Neural progenitor cell (in vitro differentiated cells): ENCODE results near the gene REV3L. TPM values are rescaled to one million over a fixed set of nuclear protein-coding genes. Genes with fewer than 3 reads are reported as not detected.

Experiments
- DNase-seq: peaks from one replicate; pipeline ENCODE4 v3.0.0-alpha.2; 2016; ENCODE audit warnings: low spot score
- H2AFZ ChIP-seq: fragments of 200-600 bp; sonication (generic); replicated peaks from 2 replicates; pipeline ENCODE4 v1.6.1; 2016; ENCODE audit warnings: antibody characterized with exemption
- H3F3A ChIP-seq: fragments of 200-600 bp; sonication (generic); 2 replicates; pipeline ENCODE4 v1.6.1; 2016; ENCODE audit warnings: antibody characterized with exemption, low read depth
- H3K27ac ChIP-seq: fragments of 200-600 bp; sonication (generic); 2 replicates; pipeline ENCODE4 v1.5.1; 2016; ENCODE audit warnings: mild to moderate bottlenecking
- H3K27me3 ChIP-seq: fragments of 200-600 bp; sonication (generic); 2 replicates; pipeline ENCODE4 v1.6.1; 2016; ENCODE audit warnings: mild to moderate bottlenecking, moderate library complexity
- H3K36me3 ChIP-seq: fragments of 200-600 bp; sonication (generic); 2 replicates; pipeline ENCODE4 v1.5.1; 2016
- H3K4me1 ChIP-seq: fragments of 200-600 bp; sonication (generic); 2 replicates; pipeline ENCODE4 v1.6.1; 2016; ENCODE audit warnings: mixed run types
- H3K4me2 ChIP-seq: fragments of 200-600 bp; sonication (generic); 2 replicates; pipeline ENCODE4 v1.6.1; 2016
- H3K4me3 ChIP-seq: fragments of 200-600 bp; sonication (generic); 2 replicates; pipeline ENCODE4 v1.5.1; 2016
- H3K79me2 ChIP-seq: fragments of 200-600 bp; sonication (generic); 2 replicates; pipeline ENCODE4 v1.6.1; 2016; ENCODE audit warnings: low read depth
- H3K9ac ChIP-seq: fragments of 200-600 bp; sonication (generic); 2 replicates; pipeline ENCODE4 v1.6.1; 2016
- H3K9me3 ChIP-seq: fragments of 200-600 bp; sonication (generic); 2 replicates; pipeline ENCODE4 v1.5.1; 2016; ENCODE audit warnings: low read depth
- H4K20me1 ChIP-seq: fragments of 200-600 bp; sonication (generic); 2 replicates; pipeline ENCODE4 v1.6.1; 2016; ENCODE audit warnings: low read depth
- H3K27ac Mint-ChIP-seq: 3 replicates; pipeline ENCODE4 v1.8.0; 2021; ENCODE audit warnings: mixed read lengths
- H3K27me3 Mint-ChIP-seq: 2 replicates; pipeline ENCODE4 v1.8.0; 2022; ENCODE audit warnings: low read depth, mild to moderate bottlenecking, inconsistent platforms, moderate library complexity, mixed read lengths; ENCODE audit not compliant: insufficient read depth
- H3K36me3 Mint-ChIP-seq: 3 replicates; pipeline ENCODE4 v1.8.0; 2021; ENCODE audit warnings: mixed read lengths
- H3K4me1 Mint-ChIP-seq: 3 replicates; pipeline ENCODE4 v1.8.0; 2021; ENCODE audit warnings: mixed read lengths
- H3K4me3 Mint-ChIP-seq: 3 replicates; pipeline ENCODE4 v1.8.0; 2021; ENCODE audit warnings: mild to moderate bottlenecking, moderate library complexity, mixed read lengths
- H3K9me3 Mint-ChIP-seq: 3 replicates; pipeline ENCODE4 v1.8.0; 2020; ENCODE audit warnings: mixed read lengths
- EZH2 ChIP-seq: fragments of 200-600 bp; sonication (generic); IDR thresholded peaks from 2 replicates; pipeline ENCODE4 v1.6.1; 2017; ENCODE audit warnings: antibody characterized with exemption, mild to moderate bottlenecking, moderate library complexity
- EZH2phosphoT487 ChIP-seq: fragments of 200-600 bp; sonication (generic); IDR thresholded peaks from 2 replicates; pipeline ENCODE4 v1.6.1; 2017; ENCODE audit warnings: antibody characterized with exemption
- total RNA-seq: library from RNA; depleted of rRNA; stranded (reverse); fragments of >200 nt; gene quantifications from 2 replicates; pipeline ENCODE4 v1.2.3, GENCODE V29; 2015; ENCODE audit warnings: low replicate concordance
- TF ChIP-seq, protein P1 (sequence below): fragments of 200-600 bp; sonication (generic); IDR thresholded peaks from 2 replicates; pipeline ENCODE4 v1.5.1; 2017; ENCODE audit warnings: antibody characterized with exemption, mild to moderate bottlenecking

REV3L gene
- total RNA-seq, 1 donor from 2014 or later = 23.5 TPM

DNA sequence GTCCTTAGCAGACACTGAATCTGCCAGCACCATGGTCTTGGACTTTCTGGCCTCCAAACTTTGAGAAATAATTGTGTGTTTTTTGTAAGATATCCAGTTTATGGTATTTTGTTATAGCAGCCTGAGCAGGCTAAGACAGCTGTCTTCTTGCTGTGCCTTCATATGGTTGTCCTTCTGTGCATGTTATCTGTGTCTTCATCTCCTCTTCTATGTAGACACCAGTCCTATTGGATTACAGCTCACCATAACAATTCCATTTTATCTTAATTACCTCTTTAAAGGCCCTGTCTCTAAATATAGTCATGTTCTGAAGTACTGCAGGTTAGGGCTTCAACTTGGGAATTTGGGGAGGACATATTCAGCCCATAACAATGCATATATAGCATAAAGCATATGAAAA, 44.3 kb upstream of the REV3L start:
- no peaks in the 10 kb centered on the region for H3K27me3 ChIP-seq
- peaks cover 8% of the 10 kb centered on the region for H3K36me3 Mint-ChIP-seq
- no peaks in the 10 kb centered on the region for H3K27me3 Mint-ChIP-seq
- H3K79me2 ChIP-seq = peaks cover 22% of the 10 kb centered on the region
- peaks cover 9% of the 10 kb centered on the region for H3K9me3 Mint-ChIP-seq
- TF ChIP-seq EZH2 = no peak
- TF ChIP-seq EZH2phosphoT487 = no peak
- TF ChIP-seq, protein P1, sequence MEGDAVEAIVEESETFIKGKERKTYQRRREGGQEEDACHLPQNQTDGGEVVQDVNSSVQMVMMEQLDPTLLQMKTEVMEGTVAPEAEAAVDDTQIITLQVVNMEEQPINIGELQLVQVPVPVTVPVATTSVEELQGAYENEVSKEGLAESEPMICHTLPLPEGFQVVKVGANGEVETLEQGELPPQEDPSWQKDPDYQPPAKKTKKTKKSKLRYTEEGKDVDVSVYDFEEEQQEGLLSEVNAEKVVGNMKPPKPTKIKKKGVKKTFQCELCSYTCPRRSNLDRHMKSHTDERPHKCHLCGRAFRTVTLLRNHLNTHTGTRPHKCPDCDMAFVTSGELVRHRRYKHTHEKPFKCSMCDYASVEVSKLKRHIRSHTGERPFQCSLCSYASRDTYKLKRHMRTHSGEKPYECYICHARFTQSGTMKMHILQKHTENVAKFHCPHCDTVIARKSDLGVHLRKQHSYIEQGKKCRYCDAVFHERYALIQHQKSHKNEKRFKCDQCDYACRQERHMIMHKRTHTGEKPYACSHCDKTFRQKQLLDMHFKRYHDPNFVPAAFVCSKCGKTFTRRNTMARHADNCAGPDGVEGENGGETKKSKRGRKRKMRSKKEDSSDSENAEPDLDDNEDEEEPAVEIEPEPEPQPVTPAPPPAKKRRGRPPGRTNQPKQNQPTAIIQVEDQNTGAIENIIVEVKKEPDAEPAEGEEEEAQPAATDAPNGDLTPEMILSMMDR = no peak
- no peaks in the 10 kb centered on the region for H3K36me3 ChIP-seq
- H3K4me3 ChIP-seq = no peak overlapping the region
- H3K4me1 Mint-ChIP-seq = peaks cover 28% of the 10 kb centered on the region
- H3K4me3 Mint-ChIP-seq = no peak overlapping the region
- H4K20me1 ChIP-seq = no peaks in the 10 kb centered on the region
- no peaks in the 10 kb centered on the region for H3K9me3 ChIP-seq
- no peak overlapping the region for H3K27ac Mint-ChIP-seq
- H3K27ac ChIP-seq = no peak overlapping the region
- DNase-seq = no peak
- no peak overlapping the region for H3K9ac ChIP-seq
- H3K4me1 ChIP-seq = peaks cover 25% of the 10 kb centered on the region
- no peak overlapping the region for H2AFZ ChIP-seq
- H3K4me2 ChIP-seq = no peak overlapping the region
- H3F3A ChIP-seq = no peaks in the 10 kb centered on the region

DNA sequence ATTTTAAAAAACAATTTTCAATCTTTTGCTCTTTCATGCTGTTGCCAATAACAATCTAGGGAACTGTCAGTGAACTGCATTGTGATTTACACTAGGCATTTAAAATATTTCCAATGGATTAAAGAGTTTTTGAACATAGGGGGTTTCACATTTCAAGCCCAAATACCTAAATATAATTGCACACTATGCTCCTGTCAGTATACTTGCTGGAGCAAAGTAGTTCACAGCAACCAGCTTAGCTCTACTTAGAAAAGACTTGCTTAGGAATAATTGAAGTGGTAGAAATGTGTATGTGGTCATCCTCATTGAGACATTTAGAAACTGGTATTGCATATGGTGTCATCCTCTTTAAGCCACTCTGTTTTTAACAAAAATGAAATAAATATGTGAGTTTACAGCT, 41.7 kb upstream of the REV3L start:
- no peak overlapping the region for H3K9ac ChIP-seq
- H3K4me1 ChIP-seq = peaks cover 15% of the 10 kb centered on the region
- H3F3A ChIP-seq = no peaks in the 10 kb centered on the region
- no peak for TF ChIP-seq EZH2
- TF ChIP-seq EZH2phosphoT487 = no peak
- TF ChIP-seq, protein P1 = no peak
- Mint-ChIP-seq H3K4me1 (peaks cover 25% of the 10 kb centered on the region), H3K27ac (no peak overlapping the region), H3K36me3 (peaks cover 10% of the 10 kb centered on the region), H3K4me3 (no peak overlapping the region), H3K27me3 (peaks cover 2% of the 10 kb centered on the region), H3K9me3 (peaks cover 10% of the 10 kb centered on the region)
- H2AFZ ChIP-seq = no peak overlapping the region
- H3K4me2 ChIP-seq = no peak overlapping the region
- H3K9me3 ChIP-seq = no peaks in the 10 kb centered on the region
- H3K36me3 ChIP-seq = no peaks in the 10 kb centered on the region
- peaks cover 20% of the 10 kb centered on the region for H3K79me2 ChIP-seq
- no peak for DNase-seq
- no peak overlapping the region for H3K27ac ChIP-seq
- no peaks in the 10 kb centered on the region for H3K27me3 ChIP-seq
- H3K4me3 ChIP-seq = no peak overlapping the region
- no peaks in the 10 kb centered on the region for H4K20me1 ChIP-seq

DNA sequence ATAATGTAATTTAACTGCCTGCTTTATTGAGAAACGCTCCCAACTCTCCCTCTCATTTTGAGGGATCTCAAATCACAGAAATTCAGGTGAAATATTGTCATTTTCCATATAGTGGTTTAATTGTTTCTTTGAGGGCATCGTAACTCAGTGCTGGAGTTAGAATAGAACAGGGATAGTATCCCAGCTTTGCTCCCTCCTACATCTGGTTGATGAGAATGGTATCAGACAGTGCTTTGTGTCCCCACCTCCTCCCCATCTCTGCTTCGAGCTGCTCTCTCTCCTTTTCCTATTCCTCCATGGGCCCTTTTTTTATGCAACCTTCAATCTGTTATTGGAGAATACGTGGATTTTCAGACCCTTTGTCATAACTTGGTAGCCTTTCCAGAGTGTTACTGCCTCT, 41.2 kb upstream of the REV3L start:
- H3K36me3 ChIP-seq = no peaks in the 10 kb centered on the region
- H3K36me3 Mint-ChIP-seq = peaks cover 8% of the 10 kb centered on the region
- no peaks in the 10 kb centered on the region for H3K27me3 ChIP-seq
- no peak for DNase-seq
- H3K9ac ChIP-seq = no peak overlapping the region
- H2AFZ ChIP-seq = no peak overlapping the region
- no peak overlapping the region for H3K27ac ChIP-seq
- H3K27me3 Mint-ChIP-seq = peaks cover 2% of the 10 kb centered on the region
- H3K9me3 Mint-ChIP-seq = peaks cover 10% of the 10 kb centered on the region
- H3K4me2 ChIP-seq = no peak overlapping the region
- H4K20me1 ChIP-seq = no peaks in the 10 kb centered on the region
- no peak overlapping the region for H3K4me3 Mint-ChIP-seq
- TF ChIP-seq, protein P1 = no peak
- TF ChIP-seq EZH2 (no peak), EZH2phosphoT487 (no peak)
- peaks cover 25% of the 10 kb centered on the region for H3K4me1 Mint-ChIP-seq
- H3F3A ChIP-seq = no peaks in the 10 kb centered on the region
- peaks cover 15% of the 10 kb centered on the region for H3K4me1 ChIP-seq
- H3K79me2 ChIP-seq = peaks cover 15% of the 10 kb centered on the region
- H3K4me3 ChIP-seq = no peak overlapping the region
- H3K27ac Mint-ChIP-seq = no peak overlapping the region
- H3K9me3 ChIP-seq = no peaks in the 10 kb centered on the region
